Fibroblast of skin of left biceps (primary cell): Measurements from ENCODE around the gene AMIGO2.

Experiments used
- DNase-seq, 2 experiments: peaks; one replicate each; pipeline ENCODE4 v3.0.0-alpha.2; 2013; ENCODE audit warnings: low read depth in 2 of 2

AMIGO2 gene

GRCh38 chr12:47097276-47097896 is 17.6 kb upstream of the AMIGO2 start:
- no peak for DNase-seq

- peak; percentile 71 to 78 for DNase-seq
Measured at GRCh38 chr12:47095446-47096236, 15.9 kb upstream of the AMIGO2 start.

- DNase-seq, result no peak
Measured at GRCh38 chr12:47094804-47095203, 15.0 kb upstream of the AMIGO2 start.

- no peak for DNase-seq
Measured at GRCh38 chr12:47091009-47091408, 11.2 kb upstream of the AMIGO2 start.

DNA sequence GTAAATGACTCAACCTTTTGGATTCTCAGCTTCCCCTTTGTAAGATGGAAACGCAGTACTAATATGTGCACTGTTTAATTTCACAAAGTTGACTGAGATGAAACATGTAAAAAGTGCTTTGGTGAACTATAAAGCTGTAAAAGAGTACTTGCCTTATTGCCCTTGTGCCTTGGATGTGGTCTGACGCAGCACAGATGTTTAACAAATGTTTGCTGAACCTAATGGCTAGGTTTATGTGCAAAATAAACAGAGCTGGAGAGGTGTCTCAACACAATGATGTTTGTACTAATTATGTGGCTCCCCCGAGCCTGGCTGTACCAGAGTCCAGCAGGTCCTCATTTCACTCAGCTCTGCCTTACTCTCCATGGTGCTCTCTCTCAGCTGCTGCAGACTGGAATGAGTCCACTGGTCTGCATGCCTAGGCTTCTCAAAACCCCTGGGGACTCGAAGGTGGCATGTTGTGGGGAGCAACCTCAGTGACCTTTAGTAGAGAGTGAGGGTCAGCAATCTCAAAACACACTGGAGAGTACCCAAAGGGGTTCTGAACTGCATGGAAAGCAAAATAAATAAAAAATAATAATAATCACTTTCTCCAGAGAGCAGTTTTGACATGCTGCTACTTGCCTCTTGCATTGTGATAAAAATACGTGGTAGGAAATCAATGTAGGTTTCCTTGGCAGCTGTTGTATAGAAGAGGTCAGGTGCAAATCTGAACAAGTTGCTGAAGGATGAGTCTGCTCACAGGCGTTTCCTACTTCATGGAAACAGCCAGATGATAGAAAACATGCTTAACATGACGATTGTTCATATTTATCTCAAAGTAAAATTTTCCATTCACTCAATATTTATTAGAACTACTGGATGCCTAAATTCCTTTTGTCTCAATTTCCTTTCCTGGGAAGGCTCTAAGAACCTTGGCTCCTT is 8.5 kb upstream of the AMIGO2 start:
- no peak for DNase-seq

DNA sequence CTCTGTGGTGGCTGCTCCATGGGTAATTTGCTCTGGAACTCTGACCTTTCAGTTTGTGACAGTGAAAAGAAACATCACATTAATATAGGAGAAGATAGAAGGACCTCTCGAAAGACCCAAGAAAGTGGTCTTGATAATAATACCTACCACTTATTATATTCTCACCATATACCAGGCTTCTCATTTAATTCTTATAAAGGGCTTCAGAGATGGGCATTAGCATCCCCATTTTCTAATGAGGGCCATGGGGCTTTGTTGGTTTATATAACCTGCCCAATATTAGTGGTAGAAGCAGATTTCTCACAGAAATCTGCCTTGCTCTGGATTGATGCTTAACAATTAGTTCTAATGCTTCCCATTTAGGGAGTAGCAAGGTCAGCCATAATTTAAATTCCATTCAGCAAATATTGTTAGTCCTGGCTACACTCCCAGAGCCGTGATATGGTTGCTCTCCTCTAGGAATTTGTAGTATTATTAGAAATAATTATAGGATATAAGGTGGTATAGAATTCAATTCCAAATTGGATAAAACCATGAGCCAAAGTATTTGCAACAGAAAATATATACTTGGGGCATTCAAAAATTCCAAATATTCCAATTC is 7.4 kb upstream of the AMIGO2 start:
- peak in 1 of 2 experiments; percentile 50 for DNase-seq

- no peak for DNase-seq
Measured at GRCh38 chr12:47085815-47086252, 6.1 kb upstream of the AMIGO2 start.

DNA sequence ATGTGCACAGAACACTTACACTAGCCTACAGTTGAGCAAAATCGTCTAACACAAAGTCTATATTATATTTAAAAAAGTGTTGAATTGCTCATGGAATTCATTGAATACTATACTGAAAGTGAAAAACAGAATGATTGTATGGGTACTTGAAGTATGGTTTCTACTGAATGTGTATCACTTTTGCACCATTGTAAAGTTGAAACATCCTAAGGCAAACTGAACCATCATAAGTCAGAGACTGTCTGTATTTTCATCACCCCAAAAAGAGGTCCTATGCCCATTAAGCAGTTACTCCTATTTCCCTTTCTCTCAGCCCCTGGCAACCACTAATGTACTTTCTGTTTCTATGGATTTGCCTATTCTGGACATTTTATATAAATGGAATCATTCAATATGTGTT is 4.4 kb upstream of the AMIGO2 start:
- no peak for DNase-seq

DNA sequence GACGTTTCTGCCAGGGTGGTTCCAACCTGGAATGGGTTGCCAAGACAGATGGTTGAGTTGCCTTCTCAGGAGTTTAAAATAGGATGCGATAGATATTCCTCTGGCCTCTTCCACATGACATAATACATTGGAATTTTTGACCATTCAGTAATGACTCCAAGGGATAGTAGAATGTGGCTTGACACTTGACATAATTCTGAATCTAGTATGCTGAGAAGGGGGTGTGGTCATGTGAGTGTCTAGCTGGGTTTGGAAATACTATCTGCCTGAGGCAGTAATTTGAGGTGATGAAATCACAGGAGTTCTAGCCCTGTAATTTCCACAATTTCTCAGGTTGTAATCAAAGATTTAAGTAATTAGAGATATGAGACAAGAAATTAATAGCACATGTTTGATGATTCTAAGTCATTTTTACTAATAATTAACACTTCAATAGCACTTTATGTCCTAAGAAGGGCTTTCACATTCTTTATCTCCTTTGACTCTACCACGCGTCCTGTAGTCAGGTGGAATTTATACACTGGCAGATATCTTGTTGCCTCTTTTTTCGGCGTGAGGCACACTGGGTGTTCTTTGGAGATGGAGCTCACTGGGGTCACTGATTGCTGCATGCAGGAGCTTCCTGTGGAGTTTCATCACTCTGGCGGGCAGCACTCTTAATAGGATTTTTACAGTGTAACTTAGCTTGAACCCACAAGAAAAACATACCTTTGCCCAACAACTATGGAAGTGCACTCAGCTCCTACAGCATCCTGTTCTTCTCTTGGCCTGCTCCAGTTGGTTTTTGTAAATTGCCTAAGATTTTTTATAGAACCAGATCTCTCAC is 3.2 kb upstream of the AMIGO2 start:
- DNase-seq, result peak in 1 of 2 experiments; percentile 52

DNA sequence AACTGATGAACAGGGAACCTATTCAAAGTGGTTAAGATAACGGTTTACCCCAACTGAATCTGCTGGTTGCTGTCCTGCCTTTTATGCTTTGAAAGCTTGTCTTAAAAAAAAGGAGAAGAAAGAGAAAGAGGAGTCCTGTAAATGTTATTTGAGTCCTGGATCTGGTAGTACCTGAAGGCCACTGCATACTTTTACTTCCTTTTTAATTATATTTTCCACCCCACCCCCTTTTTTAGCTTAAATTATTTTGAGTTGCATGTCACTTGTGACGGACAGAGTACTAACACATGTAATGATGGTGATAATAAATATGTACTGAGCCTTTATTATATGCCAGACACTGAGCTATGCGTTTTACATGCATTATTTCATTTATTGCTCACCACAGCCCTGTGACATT is 2.5 kb upstream of the AMIGO2 start:
- no peak for DNase-seq

DNA sequence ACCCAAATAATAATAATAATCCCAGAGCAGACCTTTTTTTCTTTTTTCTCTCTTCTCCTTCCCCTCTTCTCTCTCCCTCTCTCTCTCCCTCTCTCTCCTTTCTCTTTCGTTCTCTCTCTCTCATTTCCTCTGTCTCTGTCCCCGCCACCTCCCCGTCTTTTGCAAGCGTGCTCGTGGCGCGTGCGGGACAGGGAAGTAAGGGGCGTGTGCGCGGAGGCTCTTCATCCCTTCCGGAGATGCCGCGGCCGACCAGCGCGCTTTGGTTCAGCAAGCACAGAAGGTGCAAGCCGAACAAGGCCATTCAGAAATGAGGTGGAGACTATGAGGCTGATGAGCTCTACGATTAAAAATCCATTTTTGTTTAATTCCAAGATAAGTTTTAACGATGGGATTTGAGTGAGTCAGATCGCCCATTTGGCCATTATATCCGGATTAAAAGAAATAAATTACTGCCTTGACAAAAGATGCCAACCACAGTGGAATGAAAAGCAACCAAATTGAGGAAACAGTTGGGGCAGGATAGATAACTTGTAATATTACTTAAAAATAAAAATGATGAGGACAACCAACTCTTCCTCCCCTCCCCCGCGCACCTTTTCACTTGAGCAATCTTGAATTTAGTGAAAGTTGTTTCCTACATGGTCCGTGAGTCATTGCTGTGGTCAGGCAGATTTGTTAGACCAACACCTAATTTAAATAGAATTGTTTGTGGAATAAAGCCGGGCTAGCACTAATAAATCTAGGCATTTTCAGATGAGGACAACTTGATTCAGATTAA is 1.2 kb upstream of the AMIGO2 start:
- DNase-seq, result no peak

- DNase-seq, result no peak
Measured at GRCh38 chr12:47079981-47080724, 394 bp upstream of the AMIGO2 start.

DNA sequence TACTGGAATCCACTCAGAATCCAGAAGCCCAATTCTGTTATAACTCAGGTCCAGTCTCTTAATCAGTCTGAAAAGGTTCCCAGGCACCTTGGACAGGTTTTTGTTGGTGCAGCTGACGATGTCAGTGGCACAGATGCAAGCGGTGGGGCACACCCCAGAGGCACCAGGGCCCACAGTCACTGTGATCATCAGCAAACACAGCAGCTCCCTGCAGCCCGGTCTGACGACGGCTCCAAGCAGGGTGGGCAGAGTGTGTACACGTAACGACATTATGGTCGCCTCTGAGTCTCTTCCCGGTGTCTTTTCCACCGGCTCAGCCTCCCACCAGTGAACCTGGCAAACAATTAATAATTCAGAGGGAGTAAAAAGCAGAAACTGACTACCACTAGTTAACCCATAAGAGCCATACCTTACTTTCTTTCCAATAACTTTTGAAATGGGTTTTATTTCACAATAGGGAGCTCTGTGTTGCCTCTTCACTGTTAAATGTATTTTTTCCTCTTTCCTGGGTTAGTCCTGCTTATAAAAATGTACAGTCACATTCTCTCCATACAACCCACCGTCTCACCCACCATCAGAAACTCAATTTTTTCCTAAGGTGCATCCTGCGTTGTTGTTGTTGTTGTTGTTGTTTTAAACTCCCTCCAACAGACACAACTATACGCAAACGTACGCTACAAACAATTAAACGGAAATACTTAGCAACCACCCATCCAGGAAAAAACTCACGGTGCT is 859 bp downstream of the AMIGO2 start:
- DNase-seq, result no peak

GRCh38 chr12:47078086-47078395 is 1.7 kb downstream of the AMIGO2 start:
- DNase-seq, result no peak

DNA sequence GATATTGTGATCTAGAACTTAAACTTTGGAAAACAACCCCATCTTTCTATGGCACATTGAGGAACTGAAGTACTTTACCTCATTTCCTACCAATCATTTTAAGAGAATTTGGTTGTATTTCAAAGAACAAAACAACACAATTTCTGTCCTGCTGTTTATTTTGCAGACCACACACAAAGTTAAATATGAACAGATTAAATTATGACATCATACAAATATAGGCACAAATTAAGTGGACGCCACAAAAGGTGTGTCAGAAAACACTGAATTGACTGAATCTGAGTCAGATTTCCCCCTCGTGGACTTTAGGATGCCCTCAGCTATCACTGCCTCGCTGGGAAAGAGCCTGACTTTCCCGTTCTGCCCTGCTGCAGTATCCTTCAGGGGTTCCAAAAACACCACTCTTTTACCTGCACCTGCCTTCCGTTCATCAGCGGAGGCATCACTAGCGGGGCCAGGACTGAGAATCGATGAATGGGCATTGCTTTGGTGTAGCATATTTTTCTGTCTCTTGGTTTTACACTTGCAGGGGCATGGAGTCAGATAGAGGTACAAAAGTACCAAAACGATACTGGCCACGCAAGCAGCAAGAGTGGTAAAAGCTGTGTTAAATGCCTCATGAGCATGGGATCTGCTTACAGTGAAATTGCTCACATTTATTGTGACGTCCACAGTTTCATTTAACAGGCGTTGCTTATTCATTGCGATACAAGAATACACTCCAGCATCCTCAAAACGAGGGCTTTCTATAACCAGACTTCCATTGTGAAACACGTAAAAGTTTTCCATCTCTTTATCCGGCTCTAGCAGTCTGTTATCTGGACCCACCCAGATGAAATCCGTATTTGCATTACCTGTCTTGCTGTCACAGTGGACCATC is 2.3 kb downstream of the AMIGO2 start:
- no peak for DNase-seq

GRCh38 chr12:47075192-47076084 is 4.3 kb downstream of the AMIGO2 start:
- DNase-seq, result no peak

- no peak for DNase-seq
Measured at GRCh38 chr12:47074757-47075156, 5.0 kb downstream of the AMIGO2 start.
